H1 (cell line): ENCODE results near the gene CDH11. TPM values are rescaled to one million over a fixed set of nuclear protein-coding genes. Genes with fewer than 3 reads are reported as not detected.

Experiments used
- FOSL1 ChIP-seq: IDR thresholded peaks from 2 replicates; pipeline ENCODE4 v1.6.1; 2011; ENCODE audit warnings: mild to moderate bottlenecking, low read depth, low read length, moderate library complexity; ENCODE audit not compliant: insufficient read depth
- KDM5A ChIP-seq: fragments of 200-600 bp; IDR thresholded peaks from 2 replicates; pipeline ENCODE4 v1.7.1; 2012; ENCODE audit warnings: mild to moderate bottlenecking, low read length, inconsistent platforms, mixed read lengths
- MAFK ChIP-seq: IDR thresholded peaks from 2 replicates; pipeline ENCODE4 v1.6.1; 2012; ENCODE audit warnings: low read depth, mild to moderate bottlenecking, improper control_type of control experiment, low read length
- NRF1 ChIP-seq: IDR thresholded peaks from 2 replicates; pipeline ENCODE4 v1.6.1; 2011; ENCODE audit warnings: mild to moderate bottlenecking, low read depth, low read length, improper control_type of control experiment
- SRF ChIP-seq: IDR thresholded peaks from 2 replicates; pipeline ENCODE4 v1.6.1; 2011; ENCODE audit warnings: mild to moderate bottlenecking, low read depth, low read length, moderate library complexity
- TAF1 ChIP-seq: IDR thresholded peaks from 2 replicates; pipeline ENCODE4 v1.6.1; 2011; ENCODE audit warnings: mild to moderate bottlenecking, low read depth, low read length
- polyA plus RNA-seq, 7 experiments: library from polyadenylated mRNA; depleted of rRNA in 3 of 7; stranded (reverse) in 5 of 7; unstranded in 2 of 7; fragments of >200 nt in 5 of 7; fragments of 200-250 nt in 2 of 7; gene quantifications; 1 replicate in 5 of 7; 2 replicates in 1 of 7; 4 replicates in 1 of 7; pipeline versions ENCODE4 v1.2.1 to v1.2.3, GENCODE V29; 2011 to 2013; ENCODE audit warnings: missing spikeins in 2 of 7, mixed read lengths in 2 of 7
- total RNA-seq: library from RNA; stranded (reverse); fragmentation: NEBNext Ultra II Directional; extraction: Animal tissue kit (Norgen Biotek cat#: 25700); gene quantifications from 2 replicates; pipeline ENCODE4 v1.2.1, GENCODE V29; 2021

Gene CDH11
- total and polyA plus RNA-seq, 2 of the 8 experiments (the other 6 are each of a cell fraction or from before 2014, with no cell fraction given): 3.3 to 8.4 TPM

GRCh38 chr16:65059406-65059980 lies 62.4 kb downstream of the CDH11 start (continued):
- TF ChIP-seq MAFK (no peak), TAF1 (no peak), KDM5A (no peak), FOSL1 (no peak), NRF1 (no peak), SRF (no peak)
